HG03469 (cell line): ENCODE data around the gene TPM1.

Experiments used
- ATAC-seq: cut with Tn5 transposase; IDR thresholded peaks from one replicate; pipeline ENCODE4 v1.9.1; 2021; ENCODE audit warnings: mild to moderate bottlenecking, moderate library complexity, moderate number of reproducible peaks; ENCODE audit not compliant: unreplicated experiment

Gene TPM1

DNA sequence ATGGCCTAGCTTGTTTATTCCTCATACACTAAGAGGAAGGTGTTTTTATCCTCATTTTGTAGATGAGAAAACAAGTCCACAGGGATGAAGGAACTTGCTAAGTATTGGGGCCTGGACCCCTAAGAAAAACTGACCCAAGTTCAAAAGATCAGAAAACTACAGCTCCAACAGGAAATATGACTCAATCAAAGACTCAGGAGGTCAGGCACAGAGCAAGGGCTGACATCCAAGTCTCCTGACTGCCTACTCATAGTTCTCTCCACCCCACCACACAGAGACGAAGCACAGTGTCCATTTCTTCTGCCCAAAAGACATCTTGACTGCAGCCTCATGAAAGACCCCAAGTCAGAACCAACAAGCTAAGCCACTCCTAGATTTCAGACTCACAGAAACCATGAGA, 26.9 kb upstream of the TPM1 start:
- ATAC-seq = no peak

DNA sequence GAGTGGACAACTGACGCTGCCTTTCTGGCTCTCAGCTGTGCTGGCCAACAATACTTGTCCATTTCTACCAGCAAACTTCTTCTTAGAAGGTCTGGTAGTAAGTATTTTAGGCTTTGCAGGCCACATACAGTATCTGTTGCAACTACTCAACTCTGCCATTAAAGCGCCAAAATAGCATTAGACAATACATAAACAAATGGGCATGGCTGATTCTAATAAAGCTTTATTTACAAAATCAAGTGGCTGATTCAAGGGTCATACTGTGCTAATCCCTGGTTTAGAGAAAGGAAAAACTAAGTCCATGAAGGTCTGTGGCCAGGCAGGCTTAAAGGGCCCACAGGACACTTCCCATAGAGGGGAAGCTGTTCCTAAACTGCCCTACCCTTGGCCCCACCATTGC, 26.3 kb upstream of the TPM1 start:
- ATAC-seq = no peak

GRCh38 chr15:63018639-63019038, 23.9 kb upstream of the TPM1 start:
- no peak for ATAC-seq

DNA sequence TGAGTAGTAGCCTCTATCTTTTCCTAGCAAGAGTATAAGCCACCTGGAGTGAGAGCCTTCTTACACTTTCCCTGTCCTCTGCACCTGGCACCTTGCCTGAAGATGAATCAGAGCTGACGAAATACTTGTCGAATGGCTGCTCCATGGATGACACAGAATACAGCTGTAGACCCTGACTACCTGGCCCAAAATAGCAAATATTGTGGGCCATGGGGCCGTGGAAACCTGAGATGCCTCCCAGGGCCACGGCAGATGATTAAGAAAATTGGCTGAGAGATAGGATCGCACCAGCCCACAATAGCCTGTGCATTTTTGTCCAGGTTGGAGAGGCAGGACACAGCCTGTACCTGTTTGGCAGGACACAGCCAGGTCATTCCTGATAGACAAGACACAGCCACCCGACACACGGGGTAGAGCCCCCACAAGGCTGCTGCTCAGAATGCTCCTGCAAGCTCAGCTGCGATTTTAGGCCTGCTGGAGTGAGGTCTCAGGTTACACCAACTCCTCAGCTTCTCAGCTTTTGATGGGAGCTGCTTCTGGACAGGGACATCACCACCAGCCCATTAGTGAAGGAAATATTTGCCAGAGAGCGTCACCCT, 22.9 kb upstream of the TPM1 start:
- no peak for ATAC-seq

DNA sequence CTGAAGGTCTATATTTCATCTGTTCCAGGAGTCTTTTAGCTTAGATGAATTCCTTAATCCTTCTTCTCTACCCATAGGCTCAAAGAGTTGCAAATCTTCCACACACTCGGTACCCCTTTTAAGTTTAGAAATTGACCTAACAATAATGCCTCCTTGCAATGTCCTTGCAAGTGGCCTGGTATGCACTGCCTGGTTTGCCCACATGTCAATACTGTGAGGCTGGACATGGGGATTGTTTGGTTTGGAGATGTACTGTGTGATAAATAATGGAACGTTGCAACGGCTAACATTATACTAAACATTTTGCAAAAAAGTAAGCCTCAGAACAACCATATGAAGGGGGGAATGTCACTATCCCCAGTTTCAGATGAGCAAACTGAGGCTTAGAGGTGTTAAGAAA, 22.4 kb upstream of the TPM1 start:
- no peak for ATAC-seq

DNA sequence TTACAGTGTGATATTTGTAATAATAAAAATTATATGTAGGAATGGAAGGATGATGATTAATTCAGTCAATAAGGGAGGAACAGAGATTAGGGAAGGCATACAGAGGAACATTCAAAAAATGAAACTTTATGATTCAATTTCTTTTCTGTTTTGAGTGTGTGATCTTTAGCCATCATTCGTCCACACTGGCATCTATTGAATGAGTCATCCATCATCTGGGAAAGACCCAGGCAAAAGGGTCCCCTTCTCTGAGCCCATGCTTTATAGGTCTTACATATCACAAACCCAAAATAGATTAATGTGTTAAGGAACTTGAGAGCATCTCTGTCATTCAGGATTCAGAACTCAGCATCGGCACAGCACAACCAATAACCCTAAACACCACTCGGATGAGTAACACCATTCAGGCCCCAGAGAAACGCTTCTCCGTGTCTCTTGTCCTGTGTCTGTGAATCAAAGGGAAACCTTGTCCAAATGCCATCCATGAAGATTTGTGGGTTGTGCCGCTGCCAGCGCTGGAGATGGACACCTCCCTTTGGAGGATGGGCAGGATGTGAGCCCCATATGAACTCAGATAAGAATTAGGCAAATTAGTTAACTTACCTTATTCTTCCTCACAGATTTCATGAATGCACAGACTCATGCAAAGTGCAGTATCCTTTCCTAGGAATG, 21.7 kb upstream of the TPM1 start:
- ATAC-seq = no peak

DNA sequence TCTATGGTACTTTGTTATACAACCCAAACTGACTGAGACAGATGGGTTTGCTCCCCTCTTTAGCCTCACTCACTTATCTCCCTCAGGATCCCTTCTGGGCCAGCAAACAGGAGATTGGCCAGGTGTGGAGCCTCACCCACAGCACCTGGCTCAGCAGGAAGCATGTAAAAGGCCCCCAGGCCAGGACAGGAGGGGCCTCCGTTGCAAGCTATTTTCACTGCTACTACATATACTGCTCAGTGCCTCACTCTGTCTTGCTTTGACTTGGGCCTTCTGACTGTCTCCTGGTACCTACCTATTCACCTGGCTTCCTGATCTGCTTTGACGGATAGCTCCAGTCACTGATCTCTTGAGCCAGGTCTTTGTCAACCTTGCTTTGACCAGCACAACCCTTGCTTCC, 20.4 kb upstream of the TPM1 start:
- no peak for ATAC-seq

GRCh38 chr15:63022663-63023062, 19.9 kb upstream of the TPM1 start:
- ATAC-seq = no peak

- no peak for ATAC-seq
These were observed 19.1 kb upstream of the TPM1 start for GRCh38 chr15:63023351-63023945.

- no peak for ATAC-seq
These were observed 17.1 kb upstream of the TPM1 start for GRCh38 chr15:63025460-63025859.

DNA sequence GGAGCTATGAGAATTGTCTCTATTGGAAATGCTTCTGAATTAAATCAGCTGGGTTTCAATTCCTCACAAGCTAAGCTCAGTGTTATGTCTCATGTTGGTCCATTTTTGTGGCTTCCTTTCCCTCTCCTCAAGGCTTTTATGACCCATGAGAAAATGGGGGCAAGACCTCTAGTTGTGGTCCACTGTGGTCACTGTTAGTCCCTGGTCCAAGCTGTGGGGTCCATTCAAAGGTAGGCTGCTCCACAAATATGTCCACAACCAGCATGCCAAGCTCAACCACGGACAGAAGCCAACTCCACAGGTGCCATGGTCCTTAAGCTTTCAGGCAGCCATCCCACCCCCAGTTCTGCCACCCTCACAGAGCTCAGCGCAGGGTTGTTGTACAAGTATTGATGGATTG, 14.9 kb upstream of the TPM1 start:
- ATAC-seq = no peak

GRCh38 chr15:63028442-63029110, 14.0 kb upstream of the TPM1 start:
- no peak for ATAC-seq

DNA sequence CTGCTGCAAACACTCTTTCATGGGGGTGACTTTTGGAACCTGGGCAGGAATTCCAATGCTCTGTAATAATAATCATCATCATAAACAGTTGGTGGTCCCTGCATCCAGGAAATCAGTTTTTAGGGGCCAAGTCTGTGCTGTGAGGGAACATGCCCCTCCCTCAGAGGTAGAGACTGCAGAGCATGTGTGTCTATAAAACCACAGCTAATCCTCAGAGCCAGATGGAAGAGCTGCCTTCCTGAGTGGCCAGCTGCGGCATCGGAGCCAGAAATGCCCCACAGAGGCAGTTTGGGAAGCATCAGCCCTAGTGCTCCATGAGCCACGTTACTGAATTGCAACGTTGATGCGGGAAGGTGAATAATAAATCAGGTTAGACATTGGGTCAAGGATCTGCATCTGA, 12.9 kb upstream of the TPM1 start:
- ATAC-seq = no peak

- no peak for ATAC-seq
These were observed 12.4 kb upstream of the TPM1 start for GRCh38 chr15:63030101-63030551.

DNA sequence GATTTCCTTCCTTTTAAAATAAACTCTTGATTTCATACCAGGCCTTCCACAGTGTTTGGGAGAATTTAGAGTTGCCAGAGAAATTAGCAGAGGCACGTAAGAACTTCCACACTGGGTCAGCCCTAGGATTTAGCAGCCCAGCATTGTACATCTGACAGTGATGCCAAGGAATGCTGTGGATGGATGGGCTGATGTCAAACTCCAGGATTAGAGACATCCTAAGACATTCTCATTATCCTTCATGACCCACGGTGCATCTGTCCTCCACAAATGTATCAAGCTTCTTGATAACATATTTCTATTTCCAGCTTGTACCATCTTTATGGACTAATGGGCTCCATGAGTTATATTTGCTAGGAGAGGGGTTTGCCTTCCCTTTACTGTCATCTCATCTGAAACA, 8.0 kb upstream of the TPM1 start:
- no peak for ATAC-seq

DNA sequence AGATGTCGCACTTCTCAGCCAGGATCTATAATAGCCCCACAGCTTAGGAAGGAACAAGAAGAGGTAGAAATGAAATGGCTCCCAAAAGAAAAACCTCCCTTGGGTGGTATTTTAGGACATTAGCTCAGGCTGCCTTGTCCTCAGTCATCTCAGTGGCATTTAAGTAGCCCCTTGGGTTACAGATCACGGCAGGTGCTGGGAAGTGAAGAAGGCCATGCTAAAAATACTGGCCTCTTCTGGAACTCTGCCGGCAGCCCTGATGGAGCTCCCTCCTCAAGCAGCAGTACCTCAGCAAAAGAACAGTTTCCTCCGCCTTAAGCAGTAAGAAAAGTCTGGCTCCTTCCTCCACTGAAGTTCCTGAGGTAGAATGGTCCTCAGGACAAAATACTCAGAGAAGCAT, 7.3 kb upstream of the TPM1 start:
- ATAC-seq = no peak

GRCh38 chr15:63035977-63036376, 6.6 kb upstream of the TPM1 start:
- no peak for ATAC-seq

GRCh38 chr15:63037976-63038720, 4.4 kb upstream of the TPM1 start:
- ATAC-seq = no peak

DNA sequence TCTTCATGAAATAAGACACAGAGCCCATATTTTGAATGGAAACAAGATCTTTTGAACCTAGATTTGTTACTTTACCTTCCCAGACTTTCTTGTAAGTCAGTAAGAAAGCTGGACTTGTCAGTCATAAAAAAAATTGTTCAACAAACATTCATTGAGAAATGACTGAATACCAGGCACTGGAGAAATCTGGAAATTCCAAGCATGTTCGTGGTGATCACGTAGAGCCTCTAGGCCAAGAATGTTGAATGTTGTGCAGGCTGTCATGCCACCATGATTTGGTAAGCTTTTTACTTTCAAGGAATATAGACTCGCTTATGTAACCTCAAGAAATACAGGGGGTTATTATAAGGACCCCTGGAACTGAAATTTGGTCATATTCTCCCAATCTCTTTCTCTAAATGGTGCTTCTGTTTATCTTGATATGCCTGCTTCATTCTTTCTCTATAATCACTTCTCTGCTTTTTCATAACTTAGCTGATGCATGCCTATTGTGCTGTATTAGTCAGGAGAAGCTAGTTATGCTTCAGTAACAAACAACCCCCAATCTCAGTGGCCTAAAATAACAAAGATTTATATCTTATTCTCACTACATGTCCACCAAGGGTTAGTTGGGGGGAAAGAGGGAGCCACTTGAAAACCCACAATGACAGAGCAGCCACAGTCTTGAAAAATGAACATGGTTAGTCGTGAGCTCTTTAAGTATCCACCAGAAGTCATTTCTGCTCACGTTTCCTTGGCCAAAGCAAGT, 3.4 kb upstream of the TPM1 start:
- no peak for ATAC-seq

DNA sequence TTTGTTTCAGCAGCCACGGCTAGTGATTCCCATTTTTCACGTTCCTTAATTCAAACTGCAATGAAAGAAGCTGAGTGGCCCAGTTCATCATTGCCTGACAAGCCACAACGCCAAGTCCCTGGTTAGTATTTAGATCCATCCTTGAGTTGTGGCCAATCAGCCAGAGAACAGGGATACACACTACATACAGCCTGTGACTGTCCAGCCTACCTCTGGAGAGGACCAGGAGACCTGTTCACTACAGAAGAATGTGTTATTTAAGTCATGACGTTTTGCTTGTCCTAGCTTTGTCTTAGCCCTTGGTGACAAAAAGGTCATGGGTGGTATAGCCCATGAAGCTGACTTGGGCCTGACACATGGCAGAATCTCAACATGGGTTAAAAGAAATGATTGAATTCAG, 2.7 kb upstream of the TPM1 start:
- ATAC-seq = no peak

DNA sequence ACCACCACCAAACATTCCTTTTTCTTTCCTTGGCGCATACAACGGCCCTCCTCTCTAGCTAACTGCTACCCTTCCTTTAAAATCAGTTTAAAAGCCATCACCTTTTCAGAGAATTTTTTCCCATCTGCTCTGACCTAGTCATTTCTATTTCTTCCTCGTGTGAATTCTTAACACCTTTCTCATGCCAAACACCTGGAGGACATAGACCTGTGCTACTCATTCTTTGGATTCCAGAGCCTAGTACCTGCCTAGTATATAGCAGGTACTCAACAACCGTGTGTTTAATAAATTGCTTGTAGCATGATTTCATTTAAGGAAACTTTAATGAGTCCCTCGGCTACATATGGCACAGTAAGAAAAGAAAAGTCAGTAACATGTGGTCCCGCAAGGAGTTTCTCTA, 2.0 kb upstream of the TPM1 start:
- ATAC-seq = no peak
